Measurements from ENCODE around the gene TBX3.

TBX3 gene

GRCh38 chr12:114682106-114682784 is 1.7 kb downstream of the TBX3 start:
- no peak for DNase-seq

- no peak for DNase-seq
Measured at GRCh38 chr12:114681116-114681871, 2.7 kb downstream of the TBX3 start.

- no peak for DNase-seq
Measured at GRCh38 chr12:114680604-114681069, 3.3 kb downstream of the TBX3 start.

GRCh38 chr12:114679942-114680341 is 4.0 kb downstream of the TBX3 start:
- DNase-seq = no peak

- DNase-seq = no peak
Measured at GRCh38 chr12:114679452-114679875, 4.5 kb downstream of the TBX3 start.

- DNase-seq = no peak
Measured at GRCh38 chr12:114678718-114679117, 5.3 kb downstream of the TBX3 start.

GRCh38 chr12:114678028-114678427 is 5.9 kb downstream of the TBX3 start:
- DNase-seq = no peak

- no peak for DNase-seq
Measured at GRCh38 chr12:114676142-114676741, 7.7 kb downstream of the TBX3 start.

- no peak for DNase-seq
Measured at GRCh38 chr12:114674251-114675047, 9.5 kb downstream of the TBX3 start.

- DNase-seq = no peak
Measured at GRCh38 chr12:114673901-114674250, 10.1 kb downstream of the TBX3 start.

GRCh38 chr12:114673169-114673833 is 10.7 kb downstream of the TBX3 start:
- DNase-seq = no peak

- no peak for DNase-seq
Measured at GRCh38 chr12:114672817-114673168, 11.2 kb downstream of the TBX3 start.

- DNase-seq = no peak
Measured at GRCh38 chr12:114671443-114672411, 12.2 kb downstream of the TBX3 start.

- no peak for DNase-seq
Measured at GRCh38 chr12:114671066-114671442, 12.9 kb downstream of the TBX3 start.

GRCh38 chr12:114670291-114670980 is 13.5 kb downstream of the TBX3 start:
- DNase-seq = no peak

- DNase-seq = no peak
Measured at GRCh38 chr12:114669401-114670290, 14.3 kb downstream of the TBX3 start.

- no peak for DNase-seq
Measured at GRCh38 chr12:114668886-114669288, 15.1 kb downstream of the TBX3 start.

- no peak for DNase-seq
Measured at GRCh38 chr12:114668151-114668885, 15.7 kb downstream of the TBX3 start.

GRCh38 chr12:114667669-114668150 is 16.3 kb downstream of the TBX3 start:
- no peak for DNase-seq
